OCI-LY1 (cell line): Measurements from ENCODE around the gene ADAMTSL2.

Experiments used
- H2AFZ ChIP-seq: fragments of 200-600 bp; sonication (generic), shearing (Covaris generic); 2 replicates; pipeline ENCODE4 v1.6.0; 2014; ENCODE audit warnings: antibody characterized with exemption, mild to moderate bottlenecking, low read length
- H3F3A ChIP-seq: fragments of 200-600 bp; sonication (generic), shearing (Covaris generic); 2 replicates; pipeline ENCODE4 v1.6.0; 2014; ENCODE audit warnings: mild to moderate bottlenecking, antibody characterized with exemption, low read length, moderate library complexity; ENCODE audit not compliant: insufficient read depth
- H3K27ac ChIP-seq: fragments of 200-600 bp; sonication (generic); 2 replicates; pipeline ENCODE4 v1.5.1; 2014; ENCODE audit warnings: low read length, mixed run types, mild to moderate bottlenecking, low read depth; ENCODE audit not compliant: poor library complexity, severe bottlenecking
- H3K27me3 ChIP-seq: fragments of 200-600 bp; sonication (generic); 2 replicates; pipeline ENCODE4 v1.6.0; 2014; ENCODE audit warnings: antibody characterized with exemption, mild to moderate bottlenecking, low read length, moderate library complexity; ENCODE audit not compliant: insufficient read depth
- H3K36me3 ChIP-seq: fragments of 200-600 bp; sonication (generic); 2 replicates; pipeline ENCODE4 v1.6.1; 2014; ENCODE audit warnings: mild to moderate bottlenecking, antibody characterized with exemption, low read length, moderate library complexity, mixed read lengths; ENCODE audit not compliant: insufficient read depth
- H3K4me1 ChIP-seq: fragments of 200-600 bp; sonication (generic); 2 replicates; pipeline ENCODE4 v1.5.1; 2014; ENCODE audit warnings: mild to moderate bottlenecking, low read length, moderate library complexity; ENCODE audit not compliant: insufficient read depth, severe bottlenecking
- H3K4me2 ChIP-seq: fragments of 200-600 bp; sonication (generic), shearing (Covaris generic); 2 replicates; pipeline ENCODE4 v1.6.1; 2014; ENCODE audit warnings: low read length
- H3K4me3 ChIP-seq: fragments of 200-600 bp; sonication (generic); 2 replicates; pipeline ENCODE4 v1.5.1; 2014; ENCODE audit warnings: low read length, low read depth, mild to moderate bottlenecking, mixed read lengths; ENCODE audit not compliant: poor library complexity, severe bottlenecking
- H3K79me2 ChIP-seq: fragments of 200-600 bp; shearing (Covaris generic); 2 replicates; pipeline ENCODE4 v1.6.1; 2016; ENCODE audit warnings: mixed run types, low read length, mixed read lengths; ENCODE audit not compliant: insufficient read depth
- H3K9ac ChIP-seq: fragments of 200-600 bp; sonication (generic), shearing (Covaris generic); 2 replicates; pipeline ENCODE4 v1.6.1; 2014; ENCODE audit warnings: mild to moderate bottlenecking, low read length, mixed read lengths
- H3K9me2 ChIP-seq: fragments of 200-600 bp; sonication (generic), shearing (Covaris generic); 2 replicates; pipeline ENCODE4 v1.6.1; 2014; ENCODE audit warnings: low read depth, mild to moderate bottlenecking, low read length, mixed read lengths
- H3K9me3 ChIP-seq: fragments of 200-600 bp; shearing (Covaris generic); 2 replicates; pipeline ENCODE4 v1.6.1; 2014; ENCODE audit warnings: low read length, mixed read lengths
- H4K20me1 ChIP-seq: fragments of 200-600 bp; sonication (generic), shearing (Covaris generic); 2 replicates; pipeline ENCODE4 v1.6.0; 2016; ENCODE audit warnings: mild to moderate bottlenecking, low read length; ENCODE audit not compliant: insufficient read depth
- EZH2 ChIP-seq: fragments of 200-600 bp; sonication (generic), shearing (Covaris generic); IDR thresholded peaks from 2 replicates; pipeline ENCODE4 v1.8.0; 2017; ENCODE audit warnings: borderline replicate concordance, mixed run types, mild to moderate bottlenecking, antibody characterized with exemption, low read length, moderate library complexity, mixed read lengths
- TF ChIP-seq, protein P1 (sequence below): fragments of 200-600 bp; sonication (generic), shearing (Covaris generic); IDR thresholded peaks from 2 replicates; pipeline ENCODE4 v1.5.1; 2017; ENCODE audit warnings: mild to moderate bottlenecking, antibody characterized with exemption, low read length, moderate library complexity, mixed read lengths

ADAMTSL2 gene

DNA sequence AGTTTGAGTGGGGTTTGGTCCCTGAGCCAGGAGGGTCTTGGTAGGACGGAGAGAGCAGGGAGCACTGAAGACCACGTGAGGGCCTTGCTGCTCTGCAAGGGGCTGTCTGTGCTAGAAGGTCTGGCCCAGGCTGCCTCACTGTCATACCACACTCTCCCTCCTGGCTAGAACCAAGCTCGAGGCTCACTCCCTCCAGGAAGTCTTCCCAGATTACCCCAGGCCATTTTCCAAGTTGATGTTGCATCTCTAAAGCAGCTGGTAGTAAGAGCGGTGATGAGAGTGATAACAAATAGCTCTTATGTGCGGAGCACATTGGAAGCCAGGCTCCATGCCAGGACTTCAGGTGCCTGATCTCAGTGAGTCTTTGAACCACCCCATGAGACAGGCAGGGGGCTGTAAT, 16.3 kb upstream of the ADAMTSL2 start:
- Histone ChIP-seq H3K27me3 (peaks cover 17% of the 10 kb centered on the region; the same call in 1 of the 2 replicates), H3K36me3 (no peaks in the 10 kb centered on the region), H3K27ac (no peak overlapping the region), H3K4me2 (no peak overlapping the region), H3K9me3 (no peaks in the 10 kb centered on the region), H3K9ac (no peak overlapping the region), H3K9me2 (no peaks in the 10 kb centered on the region), H4K20me1 (no peaks in the 10 kb centered on the region), H2AFZ (no peak overlapping the region), H3K4me1 (no peaks in the 10 kb centered on the region), H3F3A (no peaks in the 10 kb centered on the region), H3K79me2 (no peaks in the 10 kb centered on the region), H3K4me3 (no peak overlapping the region)
- no peak for TF ChIP-seq EZH2
- TF ChIP-seq, protein P1, sequence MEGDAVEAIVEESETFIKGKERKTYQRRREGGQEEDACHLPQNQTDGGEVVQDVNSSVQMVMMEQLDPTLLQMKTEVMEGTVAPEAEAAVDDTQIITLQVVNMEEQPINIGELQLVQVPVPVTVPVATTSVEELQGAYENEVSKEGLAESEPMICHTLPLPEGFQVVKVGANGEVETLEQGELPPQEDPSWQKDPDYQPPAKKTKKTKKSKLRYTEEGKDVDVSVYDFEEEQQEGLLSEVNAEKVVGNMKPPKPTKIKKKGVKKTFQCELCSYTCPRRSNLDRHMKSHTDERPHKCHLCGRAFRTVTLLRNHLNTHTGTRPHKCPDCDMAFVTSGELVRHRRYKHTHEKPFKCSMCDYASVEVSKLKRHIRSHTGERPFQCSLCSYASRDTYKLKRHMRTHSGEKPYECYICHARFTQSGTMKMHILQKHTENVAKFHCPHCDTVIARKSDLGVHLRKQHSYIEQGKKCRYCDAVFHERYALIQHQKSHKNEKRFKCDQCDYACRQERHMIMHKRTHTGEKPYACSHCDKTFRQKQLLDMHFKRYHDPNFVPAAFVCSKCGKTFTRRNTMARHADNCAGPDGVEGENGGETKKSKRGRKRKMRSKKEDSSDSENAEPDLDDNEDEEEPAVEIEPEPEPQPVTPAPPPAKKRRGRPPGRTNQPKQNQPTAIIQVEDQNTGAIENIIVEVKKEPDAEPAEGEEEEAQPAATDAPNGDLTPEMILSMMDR = no peak

DNA sequence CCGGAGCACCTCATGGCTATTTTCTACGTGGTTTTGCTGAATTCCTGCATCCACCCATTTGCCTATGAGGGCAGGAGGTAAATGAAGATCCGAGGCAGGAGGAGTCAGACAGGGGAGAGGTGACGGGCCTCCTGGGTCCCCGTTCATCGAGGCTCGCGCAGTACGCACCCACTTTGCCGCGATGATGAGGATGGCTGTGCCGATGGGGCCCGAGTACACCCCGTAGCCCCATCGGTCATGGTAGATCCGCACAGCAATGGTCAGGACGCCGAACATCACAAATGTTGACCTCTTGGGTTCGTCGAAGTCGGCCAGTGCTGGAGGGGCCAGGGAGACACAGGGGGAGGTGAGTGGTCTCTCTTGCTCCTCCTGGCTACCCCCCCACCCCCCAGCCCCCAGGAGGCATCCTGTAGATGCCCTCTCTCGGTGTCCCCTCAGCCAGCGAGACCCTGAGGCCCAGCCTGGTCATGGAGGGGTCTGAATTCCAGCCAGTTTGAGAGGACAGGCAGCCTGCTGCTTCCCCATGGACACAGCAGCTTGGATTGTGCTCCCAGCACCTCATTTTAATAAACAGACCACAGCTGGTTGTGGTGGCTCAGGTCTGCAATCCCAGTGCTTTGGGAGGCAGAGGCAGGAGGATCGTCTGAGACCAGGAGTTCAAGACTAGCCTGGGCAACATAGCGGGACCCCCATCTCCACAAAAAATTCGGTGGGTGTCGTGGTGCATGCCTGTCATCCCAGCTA, 15.6 kb upstream of the ADAMTSL2 start:
- no peaks in the 10 kb centered on the region for H3K9me3 ChIP-seq
- no peak overlapping the region for H3K27ac ChIP-seq
- H3K9me2 ChIP-seq = no peaks in the 10 kb centered on the region
- TF ChIP-seq, protein P1 = no peak
- no peak for TF ChIP-seq EZH2
- H3K4me3 ChIP-seq = no peak overlapping the region
- no peaks in the 10 kb centered on the region for H3K36me3 ChIP-seq
- no peak overlapping the region for H3K4me2 ChIP-seq
- no peaks in the 10 kb centered on the region for H3K4me1 ChIP-seq
- no peaks in the 10 kb centered on the region for H4K20me1 ChIP-seq
- H2AFZ ChIP-seq = no peak overlapping the region
- no peaks in the 10 kb centered on the region for H3K79me2 ChIP-seq
- peaks cover 19% of the 10 kb centered on the region; the same call in 1 of the 2 replicates for H3K27me3 ChIP-seq
- H3K9ac ChIP-seq = no peak overlapping the region
- H3F3A ChIP-seq = no peaks in the 10 kb centered on the region

DNA sequence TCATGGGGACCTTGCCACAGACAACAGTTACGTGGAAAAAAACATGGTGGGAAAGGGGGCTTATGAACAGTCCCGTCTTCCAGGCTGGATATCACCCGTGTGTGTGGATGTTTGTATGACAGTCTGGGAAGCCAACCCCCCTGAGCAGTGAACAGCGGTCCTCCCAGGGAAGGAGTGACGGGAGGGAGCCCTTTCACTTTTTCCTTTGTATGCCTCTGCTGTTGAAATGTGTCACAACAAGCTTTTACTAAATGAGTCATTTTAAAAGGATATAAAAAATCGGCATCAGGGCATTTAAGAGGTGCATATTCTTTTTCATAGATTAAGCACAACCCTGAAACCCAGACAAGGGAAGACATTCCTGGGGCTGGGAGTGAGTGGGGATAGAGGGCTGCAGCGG, 14.8 kb upstream of the ADAMTSL2 start:
- Histone ChIP-seq H3K79me2 (no peaks in the 10 kb centered on the region), H3K4me1 (no peaks in the 10 kb centered on the region), H3K9me2 (no peaks in the 10 kb centered on the region), H4K20me1 (no peaks in the 10 kb centered on the region), H3K4me3 (no peak overlapping the region), H3K27me3 (peaks cover 22% of the 10 kb centered on the region), H2AFZ (no peak overlapping the region), H3K9me3 (no peaks in the 10 kb centered on the region), H3K36me3 (no peaks in the 10 kb centered on the region), H3K4me2 (no peak overlapping the region), H3K9ac (no peak overlapping the region), H3K27ac (no peak overlapping the region), H3F3A (no peaks in the 10 kb centered on the region)
- no peak for TF ChIP-seq EZH2
- TF ChIP-seq, protein P1 = no peak
